Loucy (cell line): Measurements from ENCODE around the gene FAM13A.

Source experiments
- EZH2phosphoT487 ChIP-seq: fragments of 200-600 bp; IDR thresholded peaks from 2 replicates; pipeline ENCODE4 v1.6.1; 2018; ENCODE audit warnings: antibody characterized with exemption, mild to moderate bottlenecking, moderate library complexity, borderline replicate concordance
- TF ChIP-seq, protein P1 (sequence below): fragments of 200-600 bp; sonication (generic); conservative IDR thresholded peaks from 2 replicates; pipeline ENCODE4 v1.5.1; 2014; ENCODE audit warnings: mild to moderate bottlenecking, antibody characterized with exemption, low read length

DNA sequence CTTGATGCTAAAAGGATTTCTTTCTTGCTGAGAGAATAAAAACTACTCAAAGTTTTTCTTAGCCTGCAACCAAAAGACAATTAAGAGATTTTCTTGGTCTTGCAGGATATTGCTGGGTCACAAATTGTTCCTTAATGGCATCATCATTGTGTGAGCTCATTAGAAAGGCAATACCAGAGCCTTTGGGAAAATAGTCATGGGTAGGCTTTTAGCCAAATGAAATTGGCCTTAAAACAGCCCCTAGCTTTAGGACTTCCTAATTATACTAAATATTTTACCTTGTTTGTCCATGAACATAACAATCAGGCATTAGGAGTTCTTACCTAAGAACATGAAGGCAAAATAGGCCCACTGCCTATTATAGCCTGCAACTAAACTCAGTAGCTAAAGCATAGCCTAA, 10.4 kb upstream of the FAM13A start:
- TF ChIP-seq, protein P1, sequence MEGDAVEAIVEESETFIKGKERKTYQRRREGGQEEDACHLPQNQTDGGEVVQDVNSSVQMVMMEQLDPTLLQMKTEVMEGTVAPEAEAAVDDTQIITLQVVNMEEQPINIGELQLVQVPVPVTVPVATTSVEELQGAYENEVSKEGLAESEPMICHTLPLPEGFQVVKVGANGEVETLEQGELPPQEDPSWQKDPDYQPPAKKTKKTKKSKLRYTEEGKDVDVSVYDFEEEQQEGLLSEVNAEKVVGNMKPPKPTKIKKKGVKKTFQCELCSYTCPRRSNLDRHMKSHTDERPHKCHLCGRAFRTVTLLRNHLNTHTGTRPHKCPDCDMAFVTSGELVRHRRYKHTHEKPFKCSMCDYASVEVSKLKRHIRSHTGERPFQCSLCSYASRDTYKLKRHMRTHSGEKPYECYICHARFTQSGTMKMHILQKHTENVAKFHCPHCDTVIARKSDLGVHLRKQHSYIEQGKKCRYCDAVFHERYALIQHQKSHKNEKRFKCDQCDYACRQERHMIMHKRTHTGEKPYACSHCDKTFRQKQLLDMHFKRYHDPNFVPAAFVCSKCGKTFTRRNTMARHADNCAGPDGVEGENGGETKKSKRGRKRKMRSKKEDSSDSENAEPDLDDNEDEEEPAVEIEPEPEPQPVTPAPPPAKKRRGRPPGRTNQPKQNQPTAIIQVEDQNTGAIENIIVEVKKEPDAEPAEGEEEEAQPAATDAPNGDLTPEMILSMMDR: no peak
- TF ChIP-seq EZH2phosphoT487: no peak
